ENCODE results near the gene FBN1. TPM values are rescaled to one million over a fixed set of nuclear protein-coding genes. Genes with fewer than 3 reads are reported as not detected.

Gene FBN1
- total and polyA plus RNA-seq, 4 experiments from 2014 or later, result 0.20 to 0.22 TPM; not detected in 2

- no peak overlapping the region for H3K4me3 Mint-ChIP-seq
These were observed 14.2 kb downstream of the FBN1 start for GRCh38 chr15:48631176-48631770.

GRCh38 chr15:48630245-48630644 is 15.3 kb downstream of the FBN1 start:
- Histone ChIP-seq H3K4me3 (ENCODE audit: low read length in 2 of 2) (no peak overlapping the region), H3K9me3 (ENCODE audit: control insufficient read depth in 1 of 2, low read length in 2 of 2) (no peaks in the 10 kb centered on the region), H3K27ac (ENCODE audit: low read depth, low read length) (no peak overlapping the region), H3K27me3 (ENCODE audit: insufficient read depth, low read length) (no peaks in the 10 kb centered on the region), H3K36me3 (ENCODE audit: insufficient read depth, low read length) (no peaks in the 10 kb centered on the region), H3K4me1 (ENCODE audit: insufficient read depth, low read length) (no peaks in the 10 kb centered on the region)
- H3K27me3 Mint-ChIP-seq, result peaks cover 0 to 1% of the 10 kb centered on the region in 2 donors
- DNase-seq, result no peak
- CTCF ChIA-PET (ENCODE audit: partially characterized antibody), result interaction anchor here (0.9 kb wide), 1 partner anchor 25 kb away, joined by 3 read pairs; no protein-coding TSS in a partner anchor
- no peaks in the 10 kb centered on the region for H3K4me1 Mint-ChIP-seq
- no peak overlapping the region for H3K27ac Mint-ChIP-seq
- no peak overlapping the region for H3K4me3 Mint-ChIP-seq
- H3K9me3 Mint-ChIP-seq, result peaks cover 0 to 2% (median 0%) of the 10 kb centered on the region in 8 donors
- intact Hi-C loops (cut with micrococcal nuclease), result no loop called here
- POLR2A ChIA-PET (ENCODE audit: partially characterized antibody), result no interaction called here
- H3K36me3 Mint-ChIP-seq, result no peaks in the 10 kb centered on the region

More at GRCh38 chr15:48631176-48631770, 14.2 kb downstream of the FBN1 start:
- DNase-seq, result no peak
- Mint-ChIP-seq H3K4me1 (no peaks in the 10 kb centered on the region), H3K27ac (no peak overlapping the region), H3K27me3 (peaks cover 0 to 1% of the 10 kb centered on the region in 2 donors), H3K9me3 (no peaks in the 10 kb centered on the region), H3K36me3 (no peaks in the 10 kb centered on the region)
- Histone ChIP-seq H3K9me3 (ENCODE audit: control insufficient read depth in 1 of 2, low read length in 2 of 2) (no peaks in the 10 kb centered on the region), H3K4me1 (ENCODE audit: insufficient read depth, low read length) (no peaks in the 10 kb centered on the region), H3K27me3 (ENCODE audit: insufficient read depth, low read length) (no peaks in the 10 kb centered on the region), H3K27ac (ENCODE audit: low read depth, low read length) (no peak overlapping the region), H3K36me3 (ENCODE audit: insufficient read depth, low read length) (no peaks in the 10 kb centered on the region), H3K4me3 (ENCODE audit: low read length in 2 of 2) (no peak overlapping the region)
- CTCF ChIA-PET (ENCODE audit: partially characterized antibody), result no interaction called here
- POLR2A ChIA-PET (ENCODE audit: partially characterized antibody), result no interaction called here
- intact Hi-C loops (cut with micrococcal nuclease), result no loop called here

GRCh38 chr15:48628832-48629231 is 16.7 kb downstream of the FBN1 start:
- no peaks in the 10 kb centered on the region for H3K4me1 ChIP-seq (ENCODE audit: insufficient read depth, low read length)
- H3K27ac Mint-ChIP-seq, result no peak overlapping the region
- no peaks in the 10 kb centered on the region for H3K4me1 Mint-ChIP-seq

GRCh38 chr15:48627260-48627940 is 18.1 kb downstream of the FBN1 start:
- Histone ChIP-seq H3K27me3 (ENCODE audit: insufficient read depth, low read length) (no peaks in the 10 kb centered on the region), H3K36me3 (ENCODE audit: insufficient read depth, low read length) (no peaks in the 10 kb centered on the region), H3K4me3 (ENCODE audit: low read length in 2 of 2) (no peak overlapping the region), H3K9me3 (ENCODE audit: control insufficient read depth in 1 of 2, low read length in 2 of 2) (no peaks in the 10 kb centered on the region), H3K27ac (ENCODE audit: low read depth, low read length) (no peak overlapping the region), H3K4me1 (ENCODE audit: insufficient read depth, low read length) (no peaks in the 10 kb centered on the region)
- H3K27me3 Mint-ChIP-seq, result peaks cover 0 to 1% of the 10 kb centered on the region in 2 donors
- ChIA-PET CTCF (ENCODE audit: partially characterized antibody) (no interaction called here), POLR2A (ENCODE audit: partially characterized antibody) (no interaction called here)
- no peak for DNase-seq
- H3K4me3 Mint-ChIP-seq, result no peak overlapping the region
- no peaks in the 10 kb centered on the region for H3K4me1 Mint-ChIP-seq
- intact Hi-C loops (cut with micrococcal nuclease), result no loop called here
- H3K9me3 Mint-ChIP-seq, result peaks cover 0 to 2% (median 0%) of the 10 kb centered on the region in 8 donors
- H3K27ac Mint-ChIP-seq, result no peak overlapping the region
- no peaks in the 10 kb centered on the region for H3K36me3 Mint-ChIP-seq

More at GRCh38 chr15:48628832-48629231, 16.7 kb downstream of the FBN1 start:
- no peak for DNase-seq
- no peaks in the 10 kb centered on the region for H3K9me3 ChIP-seq (ENCODE audit: control insufficient read depth in 1 of 2, low read length in 2 of 2)
- H3K27ac ChIP-seq (ENCODE audit: low read depth, low read length), result no peak overlapping the region
- no peaks in the 10 kb centered on the region for H3K36me3 ChIP-seq (ENCODE audit: insufficient read depth, low read length)
- no peak overlapping the region for H3K4me3 ChIP-seq (ENCODE audit: low read length in 2 of 2)
- peaks cover 0 to 2% (median 0%) of the 10 kb centered on the region in 8 donors for H3K9me3 Mint-ChIP-seq
- no peaks in the 10 kb centered on the region for H3K36me3 Mint-ChIP-seq
- H3K27me3 ChIP-seq (ENCODE audit: insufficient read depth, low read length), result no peaks in the 10 kb centered on the region
- no peak overlapping the region for H3K4me3 Mint-ChIP-seq
- intact Hi-C loops (cut with micrococcal nuclease), result no loop called here
- CTCF ChIA-PET (ENCODE audit: partially characterized antibody), result no interaction called here
- peaks cover 0 to 1% of the 10 kb centered on the region in 2 donors for H3K27me3 Mint-ChIP-seq
- POLR2A ChIA-PET (ENCODE audit: partially characterized antibody), result no interaction called here

- Histone ChIP-seq H3K36me3 (ENCODE audit: insufficient read depth, low read length) (no peaks in the 10 kb centered on the region), H3K27ac (ENCODE audit: low read depth, low read length) (no peak overlapping the region), H3K4me1 (ENCODE audit: insufficient read depth, low read length) (no peaks in the 10 kb centered on the region), H3K4me3 (ENCODE audit: low read length in 2 of 2) (no peak overlapping the region), H3K27me3 (ENCODE audit: insufficient read depth, low read length) (no peaks in the 10 kb centered on the region), H3K9me3 (ENCODE audit: control insufficient read depth in 1 of 2, low read length in 2 of 2) (no peaks in the 10 kb centered on the region)
- H3K27ac Mint-ChIP-seq, result no peak overlapping the region
- DNase-seq, result no peak
- H3K9me3 Mint-ChIP-seq, result peaks cover 0 to 2% (median 0%) of the 10 kb centered on the region in 8 donors
- intact Hi-C loops (cut with micrococcal nuclease), result no loop called here
- peaks cover 1 to 2% of the 10 kb centered on the region in 2 donors for H3K27me3 Mint-ChIP-seq
- ChIA-PET CTCF (ENCODE audit: partially characterized antibody) (no interaction called here), POLR2A (ENCODE audit: partially characterized antibody) (no interaction called here)
- no peaks in the 10 kb centered on the region for H3K4me1 Mint-ChIP-seq
- H3K4me3 Mint-ChIP-seq, result no peak overlapping the region
- no peaks in the 10 kb centered on the region for H3K36me3 Mint-ChIP-seq
These were observed 20.4 kb downstream of the FBN1 start for GRCh38 chr15:48625126-48625525.

GRCh38 chr15:48624700-48625099 is 20.8 kb downstream of the FBN1 start:
- Mint-ChIP-seq H3K27me3 (peaks cover 1 to 4% of the 10 kb centered on the region in 2 donors), H3K4me1 (no peaks in the 10 kb centered on the region), H3K36me3 (no peaks in the 10 kb centered on the region), H3K27ac (no peak overlapping the region), H3K9me3 (peaks cover 0 to 2% (median 0%) of the 10 kb centered on the region in 8 donors), H3K4me3 (no peak overlapping the region)
- Histone ChIP-seq H3K9me3 (ENCODE audit: control insufficient read depth in 1 of 2, low read length in 2 of 2) (no peaks in the 10 kb centered on the region), H3K27ac (ENCODE audit: low read depth, low read length) (no peak overlapping the region), H3K4me3 (ENCODE audit: low read length in 2 of 2) (no peak overlapping the region), H3K36me3 (ENCODE audit: insufficient read depth, low read length) (no peaks in the 10 kb centered on the region), H3K27me3 (ENCODE audit: insufficient read depth, low read length) (no peaks in the 10 kb centered on the region), H3K4me1 (ENCODE audit: insufficient read depth, low read length) (no peaks in the 10 kb centered on the region)
- DNase-seq, result no peak
- POLR2A ChIA-PET (ENCODE audit: partially characterized antibody), result no interaction called here
- CTCF ChIA-PET (ENCODE audit: partially characterized antibody), result no interaction called here
- intact Hi-C loops (cut with micrococcal nuclease), result no loop called here

- intact Hi-C loops (cut with micrococcal nuclease), result no loop called here
- POLR2A ChIA-PET (ENCODE audit: partially characterized antibody), result no interaction called here
- no peaks in the 10 kb centered on the region for H3K36me3 Mint-ChIP-seq
- no peaks in the 10 kb centered on the region for H3K27me3 ChIP-seq (ENCODE audit: insufficient read depth, low read length)
- no peak overlapping the region for H3K4me3 ChIP-seq (ENCODE audit: low read length in 2 of 2)
- CTCF ChIA-PET (ENCODE audit: partially characterized antibody), result no interaction called here
- DNase-seq, result no peak
- no peak overlapping the region for H3K27ac Mint-ChIP-seq
- no peak overlapping the region for H3K4me3 Mint-ChIP-seq
- no peaks in the 10 kb centered on the region for H3K4me1 Mint-ChIP-seq
- H3K36me3 ChIP-seq (ENCODE audit: insufficient read depth, low read length), result no peaks in the 10 kb centered on the region
- no peak overlapping the region for H3K27ac ChIP-seq (ENCODE audit: low read depth, low read length)
- no peaks in the 10 kb centered on the region for H3K9me3 ChIP-seq (ENCODE audit: control insufficient read depth in 1 of 2, low read length in 2 of 2)
- peaks cover 0 to 4% of the 10 kb centered on the region in 2 donors for H3K27me3 Mint-ChIP-seq
- peaks cover 0 to 2% (median 0%) of the 10 kb centered on the region in 8 donors for H3K9me3 Mint-ChIP-seq
- no peaks in the 10 kb centered on the region for H3K4me1 ChIP-seq (ENCODE audit: insufficient read depth, low read length)
These were observed 22.1 kb downstream of the FBN1 start for GRCh38 chr15:48623456-48623855.

Data from CD4-positive, alpha-beta memory T cell (primary cell).